K562 (cell line): Measurements from ENCODE around the gene ZCCHC3. TPM values are rescaled to one million over a fixed set of nuclear protein-coding genes. Genes with fewer than 3 reads are reported as not detected.

Experiments
- E2F1 ChIP-seq: sonication (generic); formaldehyde crosslinking; IDR thresholded peaks from 2 replicates; pipeline ENCODE4 v1.8.1; 2023; ENCODE audit warnings: mild to moderate bottlenecking, missing genetic modification reagents, moderate library complexity
- FOXP1 ChIP-seq: sonication (generic); formaldehyde crosslinking; IDR thresholded peaks from 2 replicates; pipeline ENCODE4 v1.8.0; 2022; ENCODE audit warnings: mild to moderate bottlenecking, missing genetic modification reagents
- GABPA ChIP-seq: fragments of 200-800 bp; sonication (Bioruptor generic); conservative IDR thresholded peaks from 2 replicates; pipeline ENCODE4 v1.6.1; 2016; ENCODE audit warnings: low read depth, missing genetic modification characterization, missing compliant biosample characterization
- HCFC1 ChIP-seq: IDR thresholded peaks from 2 replicates; pipeline ENCODE4 v1.6.1; 2012; ENCODE audit warnings: low read depth, low read length, improper control_type of control experiment
- HDGF ChIP-seq: fragments of 450-650 bp; IDR thresholded peaks from 2 replicates; pipeline ENCODE4 v1.6.1; 2016
- KDM5B ChIP-seq: fragments of 200-600 bp; sonication (generic); IDR thresholded peaks from 2 replicates; pipeline ENCODE4 v1.6.1; 2012; ENCODE audit warnings: low read depth, mild to moderate bottlenecking, moderate library complexity, low read length, control low read depth, inconsistent platforms; ENCODE audit not compliant: insufficient replicate concordance
- KLF1 ChIP-seq: fragments of 450-650 bp; IDR thresholded peaks from 2 replicates; pipeline ENCODE4 v1.6.1; 2016; ENCODE audit warnings: missing genetic modification characterization, missing compliant biosample characterization
- NKRF ChIP-seq: fragments of 450-650 bp; IDR thresholded peaks from 2 replicates; pipeline ENCODE4 v1.6.1; 2016; ENCODE audit warnings: borderline replicate concordance
- NRF1 ChIP-seq, 2 experiments: fragments of 450-650 bp; IDR thresholded peaks in 1 of 2; conservative IDR thresholded peaks in 1 of 2; 2 replicates each; pipeline ENCODE4 v1.6.1; 2014; ENCODE audit warnings: mild to moderate bottlenecking in 2 of 2
- PHF8 ChIP-seq: fragments of 200-600 bp; sonication (generic); IDR thresholded peaks from 2 replicates; pipeline ENCODE4 v1.6.1; 2012; ENCODE audit warnings: mixed run types, mild to moderate bottlenecking, inconsistent platforms, low read length, moderate library complexity, borderline replicate concordance
- RAD21 ChIP-seq, 2 experiments: fragments of 250-450 bp in 1 of 2; fragments of 450-650 bp in 1 of 2; sonication (Bioruptor Pico) in 1 of 2; formaldehyde crosslinking in 1 of 2; IDR thresholded peaks in 1 of 2; conservative IDR thresholded peaks in 1 of 2; 2 replicates each; pipeline versions ENCODE4 v1.4.0 to v1.8.0; 2020 to 2022; ENCODE audit warnings: mild to moderate bottlenecking in 2 of 2, moderate library complexity in 1 of 2
- RNF219 ChIP-seq: fragments of 250-450 bp; sonication (Bioruptor Pico); IDR thresholded peaks from 2 replicates; pipeline ENCODE4 v1.5.0; 2022; ENCODE audit warnings: mild to moderate bottlenecking
- SAP30 ChIP-seq: fragments of 200-600 bp; sonication (generic); IDR thresholded peaks from 2 replicates; pipeline ENCODE4 v1.6.1; 2012; ENCODE audit warnings: borderline replicate concordance, low read depth, mild to moderate bottlenecking, moderate library complexity, low read length, control low read depth, inconsistent platforms; ENCODE audit not compliant: insufficient read depth, poor library complexity, severe bottlenecking
- SIN3B ChIP-seq: fragments of 450-650 bp; IDR thresholded peaks from 2 replicates; pipeline ENCODE4 v1.6.1; 2017; ENCODE audit warnings: low read depth, mild to moderate bottlenecking, moderate library complexity
- STAT5B ChIP-seq: fragments of 250-450 bp; sonication (Bioruptor Pico); IDR thresholded peaks from 2 replicates; pipeline ENCODE4 v1.8.0; 2021; ENCODE audit warnings: mild to moderate bottlenecking, inconsistent platforms
- UBTF ChIP-seq, 2 experiments: IDR thresholded peaks; 2 replicates each; pipeline ENCODE4 v1.6.1; 2012; ENCODE audit warnings: improper control_type of control experiment in 2 of 2, low read depth in 2 of 2, low read length in 2 of 2, borderline replicate concordance in 1 of 2
- ZNF263 ChIP-seq: sonication (generic); formaldehyde crosslinking; IDR thresholded peaks from 2 replicates; pipeline ENCODE4 v1.8.0; 2022; ENCODE audit warnings: mild to moderate bottlenecking, missing genetic modification reagents, borderline replicate concordance
- polyA plus RNA-seq, 8 experiments: library from polyadenylated mRNA; depleted of rRNA in 4 of 8; stranded (reverse) in 5 of 8; unstranded in 3 of 8; fragments of >200 nt; fragmentation: Nextera tagmentation in 2 of 8; fragmentation: Illumina TruSeq in 1 of 8; extraction: Ambion mirVana in 2 of 8; extraction: Trizol in 1 of 8; gene quantifications; 2 replicates each; pipeline versions ENCODE4 v1.2.1 to v1.2.3, GENCODE V29; 2011 to 2014; ENCODE audit warnings: inconsistent platforms in 1 of 8, missing spikeins in 1 of 8
- total RNA-seq, 7 experiments: library from RNA; depleted of rRNA in 6 of 7; stranded (reverse); fragments of >200 nt in 6 of 7; fragmentation: Illumina TruSeq in 2 of 7; extraction: Trizol in 2 of 7; gene quantifications; 2 replicates each; pipeline versions ENCODE4 v1.2.1 to v1.2.3, GENCODE V29; 2011 to 2021; ENCODE audit warnings: low replicate concordance in 1 of 7

The ZCCHC3 gene
- total and polyA plus RNA-seq, 9 of the 15 experiments (the other 6 are each of a cell fraction or from before 2014, with no cell fraction given) = 2.8 to 23.3 (median 16.5) TPM

- TF ChIP-seq E2F1 (CRISPR knock-in tag) (0 out of 2 replicates have a peak, but pooled peaks have one; percentile 27), SIN3B (no peak), HCFC1 (0 out of 2 replicates have a peak, but pooled peaks have one; percentile 13), FOXP1 (CRISPR knock-in tag) (peak; percentile 49; the same call in 1 of the 2 replicates), RAD21 (CRISPR knock-in tag; conservative IDR thresholded peaks at IDR 0.05 in 1 of 2, IDR thresholded peaks at IDR 0.05 in 1 of 2) (peak in 1 of 2 experiments; percentile 7; a peak in 1 of 4 replicates), SAP30 (peak; percentile 38), NRF1 (conservative IDR thresholded peaks at IDR 0.05 in 1 of 2, IDR thresholded peaks at IDR 0.05 in 1 of 2) (peak; percentile 28 to 35; a peak in 3 of 4 replicates), NKRF (0 out of 2 replicates have a peak, but pooled peaks have one; percentile 38), GABPA (tag) (0 out of 2 replicates have a peak, but pooled peaks have one; percentile 39), KLF1 (tag) (no peak), HDGF (0 out of 2 replicates have a peak, but pooled peaks have one; percentile 54), UBTF (IDR thresholded peaks at IDR 0.05; ENCODE audit: borderline replicate concordance in 1 of 2, low read depth in 2 of 2, low read length in 2 of 2) (peak in 1 of 2 experiments; percentile 30; a peak in 1 of 4 replicates), KDM5B (peak; percentile 77), RNF219 (no peak), PHF8 (peak; percentile 31; the same call in 1 of the 2 replicates), ZNF263 (CRISPR knock-in tag) (0 out of 2 replicates have a peak, but pooled peaks have one; percentile 36), STAT5B (CRISPR knock-in tag) (no peak)
These were observed 780 bp downstream of the ZCCHC3 start (continued) for GRCh38 chr20:297925-298775.
